ENCODE measurements around the gene WFIKKN1.

Gene WFIKKN1

GRCh38 chr16:619476-620100, 11.2 kb upstream of the WFIKKN1 start:
- TF ChIP-seq TCF4 (CRISPR knock-in tag; IDR thresholded peaks at IDR 0.05; ENCODE audit: borderline replicate concordance) (no peak), ZNF8 (CRISPR knock-in tag; IDR thresholded peaks at IDR 0.05) (no peak), ZFP3 (CRISPR knock-in tag; IDR thresholded peaks at IDR 0.05) (no peak), OSR1 (CRISPR knock-in tag; IDR thresholded peaks at IDR 0.05) (no peak), ZNF565 (CRISPR knock-in tag; conservative IDR thresholded peaks at IDR 0.05; ENCODE audit: low read depth) (no peak), SNAI2 (CRISPR knock-in tag; IDR thresholded peaks at IDR 0.05) (no peak), ARNTL (CRISPR knock-in tag; IDR thresholded peaks at IDR 0.05; ENCODE audit: borderline replicate concordance, low read depth) (no peak), ZNF70 (CRISPR knock-in tag; IDR thresholded peaks at IDR 0.05) (no peak), POU6F1 (CRISPR knock-in tag; IDR thresholded peaks at IDR 0.05; ENCODE audit: borderline replicate concordance, low read depth) (no peak)
- ATAC-seq: no peak

- TF ChIP-seq SNAI2 (CRISPR knock-in tag; IDR thresholded peaks at IDR 0.05) (no peak), TSHZ2 (CRISPR knock-in tag; IDR thresholded peaks at IDR 0.05) (no peak), TOX (CRISPR knock-in tag; IDR thresholded peaks at IDR 0.05; ENCODE audit: borderline replicate concordance) (no peak), ZC3H10 (CRISPR knock-in tag; IDR thresholded peaks at IDR 0.05) (no peak), CSRNP3 (CRISPR knock-in tag; IDR thresholded peaks at IDR 0.05) (no peak), POU6F1 (CRISPR knock-in tag; IDR thresholded peaks at IDR 0.05; ENCODE audit: borderline replicate concordance, low read depth) (no peak), TCF4 (CRISPR knock-in tag; IDR thresholded peaks at IDR 0.05; ENCODE audit: borderline replicate concordance) (no peak), CSDC2 (CRISPR knock-in tag; IDR thresholded peaks at IDR 0.05) (no peak), PATZ1 (CRISPR knock-in tag; IDR thresholded peaks at IDR 0.05; ENCODE audit: borderline replicate concordance) (no peak), ARNTL (CRISPR knock-in tag; IDR thresholded peaks at IDR 0.05; ENCODE audit: borderline replicate concordance, low read depth) (no peak), ZFP30 (CRISPR knock-in tag; IDR thresholded peaks at IDR 0.05) (no peak), BACH2 (CRISPR knock-in tag; IDR thresholded peaks at IDR 0.05; ENCODE audit: borderline replicate concordance) (no peak), ZFP3 (CRISPR knock-in tag; IDR thresholded peaks at IDR 0.05) (no peak), ISL1 (CRISPR knock-in tag; IDR thresholded peaks at IDR 0.05) (no peak), OSR1 (CRISPR knock-in tag; IDR thresholded peaks at IDR 0.05) (no peak), RARB (CRISPR knock-in tag; IDR thresholded peaks at IDR 0.05) (no peak), CREB5 (CRISPR knock-in tag; IDR thresholded peaks at IDR 0.05; ENCODE audit: low read depth) (no peak)
- no peak for ATAC-seq
Measured at GRCh38 chr16:620700-621525, 9.9 kb upstream of the WFIKKN1 start.

All from SK-N-SH treated with all-trans-retinoic acid at 6 μM for 48 hours (cell line).